ENCODE results near the gene MRPL34.

DNA sequence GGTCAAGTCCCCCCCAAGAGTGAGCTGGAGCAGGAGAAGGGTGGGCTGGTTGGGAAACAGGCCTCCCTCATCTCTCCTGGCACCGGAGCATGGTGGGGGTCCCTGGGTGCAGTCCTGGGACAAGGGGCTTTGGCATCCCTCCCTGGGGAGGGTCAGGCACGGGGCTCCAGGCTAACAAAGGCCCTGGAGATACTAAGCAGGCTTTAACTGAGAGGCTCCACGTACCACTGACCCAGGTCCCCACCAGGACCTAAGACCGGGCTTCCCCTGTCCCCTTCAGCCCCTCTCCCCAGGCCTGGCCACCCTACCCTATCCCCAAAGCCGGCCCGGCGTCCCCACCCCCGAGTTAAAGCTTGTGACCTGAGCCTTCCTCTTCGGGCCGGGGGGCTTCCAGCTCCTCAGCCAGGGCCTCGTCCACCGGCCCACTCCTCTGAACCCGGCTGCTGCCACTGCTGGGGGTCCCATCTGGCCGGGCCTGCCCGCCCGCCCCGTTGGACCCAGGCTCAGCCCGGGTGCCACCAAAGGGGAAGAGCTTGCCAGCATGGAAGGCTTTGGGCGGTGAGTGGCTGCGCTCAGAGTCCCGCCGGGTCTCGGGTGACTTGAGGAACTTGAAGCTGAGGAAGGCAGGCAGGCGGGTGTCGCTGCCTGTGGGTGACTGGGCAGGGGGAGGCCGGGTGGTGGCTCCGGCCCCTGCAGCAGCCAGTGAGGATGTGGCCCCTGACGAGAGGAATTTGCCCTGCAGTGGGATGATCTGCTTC, 18.9 kb downstream of the MRPL34 start:
- TF ChIP-seq, protein P1, sequence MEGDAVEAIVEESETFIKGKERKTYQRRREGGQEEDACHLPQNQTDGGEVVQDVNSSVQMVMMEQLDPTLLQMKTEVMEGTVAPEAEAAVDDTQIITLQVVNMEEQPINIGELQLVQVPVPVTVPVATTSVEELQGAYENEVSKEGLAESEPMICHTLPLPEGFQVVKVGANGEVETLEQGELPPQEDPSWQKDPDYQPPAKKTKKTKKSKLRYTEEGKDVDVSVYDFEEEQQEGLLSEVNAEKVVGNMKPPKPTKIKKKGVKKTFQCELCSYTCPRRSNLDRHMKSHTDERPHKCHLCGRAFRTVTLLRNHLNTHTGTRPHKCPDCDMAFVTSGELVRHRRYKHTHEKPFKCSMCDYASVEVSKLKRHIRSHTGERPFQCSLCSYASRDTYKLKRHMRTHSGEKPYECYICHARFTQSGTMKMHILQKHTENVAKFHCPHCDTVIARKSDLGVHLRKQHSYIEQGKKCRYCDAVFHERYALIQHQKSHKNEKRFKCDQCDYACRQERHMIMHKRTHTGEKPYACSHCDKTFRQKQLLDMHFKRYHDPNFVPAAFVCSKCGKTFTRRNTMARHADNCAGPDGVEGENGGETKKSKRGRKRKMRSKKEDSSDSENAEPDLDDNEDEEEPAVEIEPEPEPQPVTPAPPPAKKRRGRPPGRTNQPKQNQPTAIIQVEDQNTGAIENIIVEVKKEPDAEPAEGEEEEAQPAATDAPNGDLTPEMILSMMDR (IDR thresholded peaks at IDR 0.05) = no peak
- no peak for TF ChIP-seq POLR2A (IDR thresholded peaks at IDR 0.05)

Data from esophagus squamous epithelium (tissue), 4 donors.